ENCODE results near the gene NQO2.

- TF ChIP-seq CTCF (IDR thresholded peaks at IDR 0.05 in 2 of 3, conservative IDR thresholded peaks at IDR 0.05 in 1 of 3; ENCODE audit: control insufficient read depth in 2 of 3, extremely low read depth in 1 of 3, insufficient read depth in 1 of 3, low read depth in 3 of 3, low read length in 3 of 3), result no peak
- no peak for TF ChIP-seq CBX5 (IDR thresholded peaks at IDR 0.05; ENCODE audit: low read depth)
- TF ChIP-seq RAD21 (IDR thresholded peaks at IDR 0.05; ENCODE audit: insufficient read depth, low read depth, low read length), result no peak
- no peak for TF ChIP-seq TCF12 (IDR thresholded peaks at IDR 0.05; ENCODE audit: low read depth, low read length)
- no peak for TF ChIP-seq IRF4 (IDR thresholded peaks at IDR 0.05; ENCODE audit: low read depth, low read length)
- TF ChIP-seq POLR2A (IDR thresholded peaks at IDR 0.05; ENCODE audit: low read depth, low read length), result no peak
- TF ChIP-seq POLR2AphosphoS5 (IDR thresholded peaks at IDR 0.05; ENCODE audit: low read length), result no peak
- TF ChIP-seq CEBPB (IDR thresholded peaks at IDR 0.05; ENCODE audit: borderline replicate concordance in 1 of 2, low read depth in 2 of 2, low read length in 2 of 2), result no peak
These were observed 23.3 kb downstream of the NQO2 start for GRCh38 chr6:3022765-3023662.
